K562 treated with DMSO at 1 percent for 4 hours (cell line): ENCODE data around the gene WDR6. TPM values are rescaled to one million over a fixed set of nuclear protein-coding genes. Genes with fewer than 3 reads are reported as not detected.

Source experiments
- total RNA-seq: library from RNA; unstranded; fragments of 300-600 nt; gene quantifications from 2 replicates; pipeline ENCODE4 v1.2.3, GENCODE V29; 2022; ENCODE audit not compliant: insufficient read depth

The WDR6 gene
- total RNA-seq: 54.0 and 145 TPM in 2 replicates

GRCh38 chr3:49007068-49007770 lies at the start of gene WDR6:
Gene WDR6 (plus strand): TSS chr3:49007391. CDS start chr3:49007432, 41 bp downstream.

GRCh38 chr3:48989796-48990635 lies 17.2 kb upstream of the WDR6 start, which contains the start of gene P4HTM:
Gene P4HTM (plus strand): TSS chr3:48990241. CDS start chr3:48990257, 16 bp downstream.

GRCh38 chr3:49017971-49018706 lies 10.9 kb downstream of the WDR6 start, which contains the start of gene DALRD3:
Gene DALRD3 (minus strand): TSS chr3:49018580. CDS start chr3:49018564, 16 bp downstream.

GRCh38 chr3:49021813-49022687 lies 14.9 kb downstream of the WDR6 start, which contains the start of gene NDUFAF3:
Gene NDUFAF3 (plus strand): TSS chr3:49022121. CDS start chr3:49022145, 24 bp downstream.

GRCh38 chr3:49028673-49029562 lies 21.7 kb downstream of the WDR6 start, which contains the start of gene IMPDH2:
Gene IMPDH2 (minus strand): TSS chr3:49029398. CDS start chr3:49029350, 48 bp downstream.

Other genes with a start within 250 kb of the WDR6 start
- 52.0 and 68.7 TPM in 2 replicates for gene PRKAR2A, start 159.5 kb upstream of the WDR6 start, total RNA-seq
- 12.9 and 15.3 TPM in 2 replicates for gene SLC25A20, start 108.5 kb upstream of the WDR6 start, total RNA-seq
- gene ARIH2, start 88.5 kb upstream of the WDR6 start, total RNA-seq: 56.2 and 77.4 TPM in 2 replicates
- gene P4HTM, start 17.1 kb upstream of the WDR6 start, total RNA-seq: 0.29 and 0.61 TPM in 2 replicates
- gene DALRD3, start 11.2 kb downstream of the WDR6 start, total RNA-seq: 14.4 and 18.0 TPM in 2 replicates
- gene NDUFAF3, start 14.7 kb downstream of the WDR6 start, total RNA-seq: 28.5 and 36.3 TPM in 2 replicates
- gene IMPDH2, start 22.0 kb downstream of the WDR6 start, total RNA-seq: 254 TPM in 2 replicates
- 29.8 and 45.8 TPM in 2 replicates for gene QRICH1, start 86.7 kb downstream of the WDR6 start, total RNA-seq
- gene QARS1, start 97.4 kb downstream of the WDR6 start, total RNA-seq: 479 and 501 TPM in 2 replicates
- 36.5 and 46.3 TPM in 2 replicates for gene USP19, start 113.4 kb downstream of the WDR6 start, total RNA-seq
- gene LAMB2, start 125.7 kb downstream of the WDR6 start, total RNA-seq: 29.5 and 47.0 TPM in 2 replicates
- gene CCDC71, start 158.9 kb downstream of the WDR6 start, total RNA-seq: 3.4 and 3.5 TPM in 2 replicates
- gene KLHDC8B, start 164.2 kb downstream of the WDR6 start, total RNA-seq: 33.6 and 44.1 TPM in 2 replicates